Loucy (cell line): ENCODE data around the gene UVRAG.
A peak's percentile ranks its signal among the peaks of the same experiment; 100 is the strongest.

ENCODE experiments used
- H2AFZ ChIP-seq: fragments of 200-600 bp; sonication (generic); 2 replicates; pipeline ENCODE4 v1.6.0; 2016; ENCODE audit warnings: antibody characterized with exemption, mild to moderate bottlenecking, low read length, moderate library complexity
- H3F3A ChIP-seq: fragments of 200-600 bp; 2 replicates; pipeline ENCODE4 v1.6.0; 2016; ENCODE audit warnings: antibody characterized with exemption, low read depth, mild to moderate bottlenecking
- H3K27me3 ChIP-seq: fragments of 200-600 bp; sonication (generic); 2 replicates; pipeline ENCODE4 v1.6.1; 2014; ENCODE audit warnings: low read length, mild to moderate bottlenecking; ENCODE audit not compliant: insufficient read depth, poor library complexity, severe bottlenecking
- H3K36me3 ChIP-seq: fragments of 200-600 bp; sonication (generic); 2 replicates; pipeline ENCODE4 v1.6.1; 2016; ENCODE audit warnings: low read length; ENCODE audit not compliant: insufficient read depth
- H3K4me1 ChIP-seq: fragments of 200-600 bp; sonication (generic); 2 replicates; pipeline ENCODE4 v1.5.1; 2014; ENCODE audit warnings: low read length, mild to moderate bottlenecking; ENCODE audit not compliant: insufficient read depth, poor library complexity, severe bottlenecking
- H3K4me2 ChIP-seq: fragments of 200-600 bp; sonication (generic); 2 replicates; pipeline ENCODE4 v1.6.0; 2014; ENCODE audit warnings: antibody characterized with exemption, low read length, low read depth, mild to moderate bottlenecking; ENCODE audit not compliant: poor library complexity, severe bottlenecking
- H3K4me3 ChIP-seq: fragments of 200-600 bp; sonication (generic); 2 replicates; pipeline ENCODE4 v1.5.1; 2014; ENCODE audit warnings: low read length, mild to moderate bottlenecking, mixed read lengths; ENCODE audit not compliant: poor library complexity, severe bottlenecking
- H3K79me2 ChIP-seq: fragments of 200-600 bp; sonication (generic); 2 replicates; pipeline ENCODE4 v1.6.1; 2014; ENCODE audit warnings: low read length; ENCODE audit not compliant: insufficient read depth
- H3K9ac ChIP-seq: fragments of 200-600 bp; sonication (generic); 2 replicates; pipeline ENCODE4 v1.6.0; 2014; ENCODE audit warnings: mild to moderate bottlenecking, low read depth, low read length, moderate library complexity; ENCODE audit not compliant: poor library complexity, severe bottlenecking
- H3K9me2 ChIP-seq: fragments of 200-600 bp; sonication (generic); replicated peaks from 2 replicates; pipeline ENCODE4 v1.6.1; 2016; ENCODE audit warnings: low read depth, low read length, mixed read lengths
- H3K9me3 ChIP-seq: fragments of 200-600 bp; sonication (generic); 2 replicates; pipeline ENCODE4 v1.6.1; 2014; ENCODE audit warnings: mild to moderate bottlenecking, antibody characterized with exemption, low read length, low read depth; ENCODE audit not compliant: insufficient read depth
- H4K20me1 ChIP-seq: fragments of 200-600 bp; sonication (generic); 2 replicates; pipeline ENCODE4 v1.6.0; 2014; ENCODE audit warnings: antibody characterized with exemption, low read length, mild to moderate bottlenecking; ENCODE audit not compliant: insufficient read depth, poor library complexity, severe bottlenecking
- EZH2phosphoT487 ChIP-seq: fragments of 200-600 bp; IDR thresholded peaks from 2 replicates; pipeline ENCODE4 v1.6.1; 2018; ENCODE audit warnings: antibody characterized with exemption, mild to moderate bottlenecking, moderate library complexity, borderline replicate concordance
- TF ChIP-seq, protein P1 (sequence below): fragments of 200-600 bp; sonication (generic); conservative IDR thresholded peaks from 2 replicates; pipeline ENCODE4 v1.5.1; 2014; ENCODE audit warnings: mild to moderate bottlenecking, antibody characterized with exemption, low read length

The UVRAG gene

DNA sequence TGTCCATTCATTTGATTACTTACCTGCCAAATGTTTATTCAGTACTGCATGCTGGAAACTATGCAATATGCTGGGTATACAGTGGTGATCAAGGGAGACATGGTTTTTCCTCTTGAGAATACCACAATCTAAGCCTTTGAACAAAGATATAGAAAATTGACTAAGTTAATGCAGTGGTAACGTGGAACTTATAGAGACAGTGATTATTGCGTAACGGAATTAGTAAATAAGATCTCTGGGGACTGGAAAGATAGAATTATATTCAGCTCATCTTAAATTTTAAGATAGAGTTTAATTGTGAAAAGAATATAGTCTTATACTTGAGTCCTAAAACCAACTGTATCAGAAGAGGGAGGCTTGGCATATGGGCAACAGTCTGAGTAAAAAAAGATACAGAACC lies 129.5 kb downstream of the UVRAG start:
- Histone ChIP-seq H3K79me2 (peaks cover 7% of the 10 kb centered on the region; the same call in 1 of the 2 replicates), H3F3A (no peaks in the 10 kb centered on the region), H3K36me3 (no peaks in the 10 kb centered on the region), H4K20me1 (peaks cover 9% of the 10 kb centered on the region), H3K9me2 (no peaks in the 10 kb centered on the region), H2AFZ (no peak overlapping the region), H3K9me3 (no peaks in the 10 kb centered on the region), H3K27me3 (no peaks in the 10 kb centered on the region), H3K9ac (no peak overlapping the region), H3K4me3 (no peak overlapping the region), H3K4me2 (no peak overlapping the region), H3K4me1 (peaks cover 31% of the 10 kb centered on the region)
- TF ChIP-seq, protein P1, sequence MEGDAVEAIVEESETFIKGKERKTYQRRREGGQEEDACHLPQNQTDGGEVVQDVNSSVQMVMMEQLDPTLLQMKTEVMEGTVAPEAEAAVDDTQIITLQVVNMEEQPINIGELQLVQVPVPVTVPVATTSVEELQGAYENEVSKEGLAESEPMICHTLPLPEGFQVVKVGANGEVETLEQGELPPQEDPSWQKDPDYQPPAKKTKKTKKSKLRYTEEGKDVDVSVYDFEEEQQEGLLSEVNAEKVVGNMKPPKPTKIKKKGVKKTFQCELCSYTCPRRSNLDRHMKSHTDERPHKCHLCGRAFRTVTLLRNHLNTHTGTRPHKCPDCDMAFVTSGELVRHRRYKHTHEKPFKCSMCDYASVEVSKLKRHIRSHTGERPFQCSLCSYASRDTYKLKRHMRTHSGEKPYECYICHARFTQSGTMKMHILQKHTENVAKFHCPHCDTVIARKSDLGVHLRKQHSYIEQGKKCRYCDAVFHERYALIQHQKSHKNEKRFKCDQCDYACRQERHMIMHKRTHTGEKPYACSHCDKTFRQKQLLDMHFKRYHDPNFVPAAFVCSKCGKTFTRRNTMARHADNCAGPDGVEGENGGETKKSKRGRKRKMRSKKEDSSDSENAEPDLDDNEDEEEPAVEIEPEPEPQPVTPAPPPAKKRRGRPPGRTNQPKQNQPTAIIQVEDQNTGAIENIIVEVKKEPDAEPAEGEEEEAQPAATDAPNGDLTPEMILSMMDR = no peak

DNA sequence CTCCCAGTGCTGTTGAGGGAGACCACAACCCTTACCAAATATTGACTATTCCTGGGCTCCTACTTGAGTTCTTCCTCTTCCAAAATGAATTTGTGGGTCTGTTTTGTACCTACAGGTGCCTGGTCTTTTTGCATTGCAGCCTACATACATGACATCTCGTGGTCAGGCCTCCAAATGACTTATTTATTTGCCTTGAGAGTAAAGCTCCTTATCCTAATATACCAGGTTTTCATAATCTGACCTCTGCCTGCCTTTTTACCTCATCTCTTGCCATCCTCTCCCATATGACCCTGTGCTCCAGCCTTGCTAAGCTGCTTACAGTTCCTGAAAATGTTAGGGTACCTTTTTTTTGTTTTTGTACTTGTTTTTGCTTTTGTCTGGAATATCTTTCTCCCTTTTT lies 130.4 kb downstream of the UVRAG start:
- no peak overlapping the region for H3K9ac ChIP-seq
- H3K9me3 ChIP-seq = no peaks in the 10 kb centered on the region
- no peak overlapping the region for H2AFZ ChIP-seq
- peaks cover 7% of the 10 kb centered on the region; the same call in 1 of the 2 replicates for H3K79me2 ChIP-seq
- H3K36me3 ChIP-seq = no peaks in the 10 kb centered on the region
- H3K4me2 ChIP-seq = no peak overlapping the region
- no peaks in the 10 kb centered on the region for H3F3A ChIP-seq
- TF ChIP-seq, protein P1 = no peak
- no peak for TF ChIP-seq EZH2phosphoT487
- H3K27me3 ChIP-seq = no peaks in the 10 kb centered on the region
- peaks cover 9% of the 10 kb centered on the region for H4K20me1 ChIP-seq
- H3K9me2 ChIP-seq = no peaks in the 10 kb centered on the region
- peaks cover 31% of the 10 kb centered on the region for H3K4me1 ChIP-seq
- no peak overlapping the region for H3K4me3 ChIP-seq

DNA sequence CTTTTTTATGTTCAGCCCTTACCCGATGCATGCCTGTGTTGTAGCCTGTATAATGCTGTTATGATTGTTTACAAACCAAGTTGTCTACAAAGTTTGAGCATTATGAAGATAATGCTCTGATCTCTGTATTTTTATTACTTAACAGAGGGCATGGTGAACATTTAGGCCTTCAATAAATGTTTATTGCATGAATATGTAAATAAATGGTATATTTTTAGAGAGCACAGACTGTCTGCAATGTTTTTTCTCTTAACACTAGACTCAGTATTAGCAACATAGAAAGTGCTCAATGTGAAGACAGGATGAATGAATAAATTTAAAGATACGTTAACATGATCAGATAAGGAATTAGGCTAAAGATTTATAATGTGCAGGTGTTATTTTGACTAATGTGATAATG lies 130.9 kb downstream of the UVRAG start:
- Histone ChIP-seq H2AFZ (no peak overlapping the region), H3K9me3 (no peaks in the 10 kb centered on the region), H3K4me1 (peaks cover 31% of the 10 kb centered on the region), H3K9me2 (no peaks in the 10 kb centered on the region), H3F3A (no peaks in the 10 kb centered on the region), H3K27me3 (no peaks in the 10 kb centered on the region), H3K9ac (no peak overlapping the region), H4K20me1 (peaks cover 9% of the 10 kb centered on the region), H3K4me3 (no peak overlapping the region), H3K36me3 (no peaks in the 10 kb centered on the region), H3K79me2 (peaks cover 7% of the 10 kb centered on the region; the same call in 1 of the 2 replicates), H3K4me2 (peak overlapping the region; percentile 33)
- TF ChIP-seq, protein P1 = no peak
- TF ChIP-seq EZH2phosphoT487 = no peak
